ENCODE data around the gene TSR1.

TSR1 gene

GRCh38 chr17:2369551-2370210 lies 33.4 kb upstream of the TSR1 start:
- DNase-seq = no peak

GRCh38 chr17:2369039-2369438 lies 32.8 kb upstream of the TSR1 start:
- no peak for DNase-seq

GRCh38 chr17:2368359-2368758 lies 32.1 kb upstream of the TSR1 start:
- DNase-seq = no peak

DNA sequence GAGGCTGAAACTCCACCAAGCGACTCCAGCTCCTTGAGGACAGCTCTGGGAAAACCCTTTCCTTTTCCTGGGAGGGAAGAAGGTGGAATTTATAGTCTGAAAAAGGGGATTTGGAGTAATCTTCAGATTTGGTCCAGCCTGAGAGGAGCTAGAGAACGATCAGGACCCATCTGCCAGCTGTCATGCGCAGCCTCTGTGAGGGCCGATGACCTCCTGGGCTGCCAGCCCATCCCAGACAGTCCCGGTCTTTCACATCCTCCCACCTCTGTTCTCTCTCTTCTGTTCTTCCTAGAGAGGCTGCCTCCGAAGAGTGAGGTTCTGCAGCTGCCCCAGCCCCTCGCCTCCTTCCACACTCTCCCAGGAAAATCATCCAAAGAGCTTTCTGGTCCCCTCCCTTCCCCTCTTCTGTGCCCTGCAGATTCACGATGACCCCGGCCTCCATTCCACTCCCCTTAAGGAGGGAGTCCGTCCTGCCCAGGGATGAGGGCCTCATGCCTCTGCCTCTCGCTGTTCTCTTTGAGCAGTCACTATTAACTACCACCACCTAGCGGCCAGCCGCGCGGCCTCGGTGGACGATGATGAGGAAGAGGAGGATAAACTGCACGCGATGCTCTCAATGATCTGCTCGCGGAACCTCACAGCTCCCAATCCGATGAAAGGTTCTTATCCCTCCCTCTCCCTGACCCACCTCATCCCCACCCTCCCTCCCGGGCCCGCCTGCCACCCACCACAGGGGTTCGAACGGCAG lies 30.7 kb upstream of the TSR1 start:
- DNase-seq = peak in 4 of 58 donors; percentile 10 to 40 (median 28)

DNA sequence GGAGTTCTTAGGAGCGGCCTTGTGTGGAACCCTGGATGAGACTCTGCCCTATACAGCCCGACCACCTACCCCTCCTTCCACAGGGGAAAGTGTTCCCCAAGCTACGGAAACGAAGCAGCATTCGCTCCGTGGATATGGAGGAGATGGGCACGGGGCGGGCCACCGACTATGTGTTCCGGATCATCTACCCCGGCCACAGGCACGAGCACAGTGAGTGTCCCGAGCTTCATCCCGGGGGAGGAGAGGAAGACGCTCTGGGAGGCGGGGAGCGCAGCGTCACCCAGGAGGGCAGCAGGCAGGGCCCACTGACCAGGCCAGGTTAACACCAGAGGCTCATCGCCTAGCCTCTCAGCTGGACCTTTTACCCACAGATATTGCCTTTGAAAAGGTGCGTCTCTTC lies 28.9 kb upstream of the TSR1 start:
- no peak for DNase-seq

DNA sequence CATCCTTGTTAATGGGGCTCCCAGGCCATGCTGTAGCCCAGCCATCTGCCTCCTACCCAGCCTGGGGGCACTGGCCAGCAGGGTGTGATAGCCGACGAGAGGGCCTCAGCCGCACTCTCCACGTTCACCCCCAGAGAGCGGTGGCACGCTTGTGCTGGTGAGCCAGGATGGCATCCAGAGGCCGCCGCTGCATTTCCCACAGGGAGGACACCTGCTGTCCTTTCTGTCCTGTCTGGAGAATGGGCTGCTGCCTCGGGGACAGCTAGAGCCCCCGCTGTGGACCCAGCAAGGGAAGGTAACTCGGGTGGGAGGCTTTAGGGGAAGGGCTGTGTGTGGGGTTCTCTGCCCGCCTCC lies 28.5 kb upstream of the TSR1 start:
- no peak for DNase-seq

DNA sequence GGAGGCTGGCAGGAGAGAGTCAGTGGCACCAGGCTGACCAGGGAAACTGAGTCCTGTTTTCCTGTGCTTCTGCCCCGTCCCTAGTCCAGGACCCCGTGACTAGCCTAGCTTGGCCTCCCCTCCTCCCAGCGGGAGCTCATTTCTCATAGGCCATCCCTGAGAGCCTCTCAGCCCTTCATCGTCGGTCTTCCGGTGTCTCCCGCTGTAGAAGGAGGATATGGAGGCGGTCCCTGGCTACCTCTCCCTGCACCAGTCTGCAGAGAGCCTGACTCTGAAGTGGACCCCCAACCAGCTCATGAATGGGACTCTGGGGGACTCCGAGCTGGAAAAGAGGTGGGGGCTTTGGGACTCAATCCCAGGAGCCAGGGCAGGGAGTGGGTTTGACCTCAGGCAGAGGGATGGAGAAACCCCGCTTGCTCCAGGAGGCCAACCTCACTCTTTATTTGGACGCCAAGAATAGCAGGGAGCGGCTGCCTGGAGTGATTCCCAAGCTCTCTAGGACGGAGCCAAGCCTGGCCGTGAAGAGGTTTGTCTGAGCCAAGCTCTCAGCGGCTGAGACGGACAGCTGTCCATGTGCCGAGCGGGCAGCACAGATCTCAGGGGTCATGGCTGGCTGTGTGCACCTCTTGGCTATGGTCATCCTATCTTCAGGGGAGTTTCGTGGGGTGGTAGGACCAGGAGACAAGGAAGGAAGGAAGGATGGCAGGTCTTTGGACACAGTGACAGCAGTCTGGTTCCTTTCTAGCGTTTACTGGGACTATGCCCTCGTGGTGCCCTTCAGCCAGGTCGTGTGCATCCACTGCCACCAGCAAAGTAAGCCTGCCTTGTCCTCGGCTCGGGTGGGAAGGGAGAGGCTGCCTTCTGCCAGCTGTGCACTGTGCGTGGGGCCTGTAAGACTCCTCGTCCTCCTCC lies 27.9 kb upstream of the TSR1 start:
- peak in 23 of 58 donors; percentile 10 to 62 (median 26) for DNase-seq

DNA sequence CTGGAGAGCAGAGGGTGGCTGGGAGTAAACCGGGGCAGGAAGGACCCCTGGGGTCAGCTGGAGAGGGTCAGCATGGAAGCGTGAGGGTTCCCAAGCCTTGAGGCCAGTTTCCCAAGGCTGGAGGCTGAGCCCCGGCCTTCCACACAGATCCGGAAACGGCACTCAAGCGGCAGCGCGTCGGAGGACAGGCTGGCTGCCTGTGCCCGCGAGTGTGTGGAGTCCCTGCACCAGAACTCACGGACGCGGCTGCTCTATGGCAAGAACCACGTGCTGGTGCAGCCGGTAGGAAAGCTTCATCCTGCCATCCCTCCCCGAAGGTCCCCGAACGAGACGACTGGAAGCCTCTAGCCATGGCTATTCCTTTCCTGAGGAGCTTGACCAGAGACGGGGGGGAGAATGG lies 27.1 kb upstream of the TSR1 start:
- DNase-seq = no peak

DNA sequence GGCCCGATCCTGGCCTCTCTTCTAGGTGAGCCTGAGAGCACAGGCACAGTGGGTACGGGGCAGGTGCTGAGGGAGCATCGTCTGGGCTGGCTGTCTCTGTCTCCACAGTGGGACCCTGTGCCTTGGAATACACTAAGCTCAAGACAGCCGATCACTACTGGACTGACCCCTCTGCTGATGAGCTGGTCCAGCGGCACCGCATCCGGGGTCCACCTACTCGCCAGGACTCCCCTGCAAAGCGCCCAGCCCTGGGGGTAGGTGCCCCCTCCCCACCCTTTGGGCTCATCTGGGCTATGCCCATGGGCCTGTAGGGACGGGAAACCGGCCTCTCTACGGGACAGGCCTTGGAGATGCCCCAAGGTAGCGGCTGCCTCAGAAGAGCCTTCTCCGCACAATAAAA lies 26.6 kb upstream of the TSR1 start:
- DNase-seq = no peak

DNA sequence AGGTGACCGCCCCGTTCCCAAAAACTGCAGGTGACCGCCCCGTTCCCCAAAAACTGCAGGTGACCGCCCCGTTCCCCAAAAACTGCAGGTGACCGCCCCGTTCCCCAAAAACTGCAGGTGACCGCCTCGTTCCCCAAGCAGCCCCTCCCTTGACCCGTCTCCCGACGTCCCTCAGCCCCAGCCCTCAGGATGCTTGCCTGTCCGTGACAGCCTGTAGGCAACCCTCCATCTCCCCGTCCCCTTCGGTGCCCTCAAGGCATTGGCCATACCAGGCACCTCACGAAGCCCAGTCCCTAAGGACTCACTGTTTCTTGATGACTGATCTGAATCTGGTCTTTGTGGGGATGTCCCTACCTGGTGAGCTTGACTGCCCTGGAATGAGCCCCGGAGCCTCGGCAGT lies 26.2 kb upstream of the TSR1 start:
- no peak for DNase-seq

GRCh38 chr17:2362016-2362415 lies 25.8 kb upstream of the TSR1 start:
- no peak for DNase-seq

GRCh38 chr17:2361010-2361760 lies 24.9 kb upstream of the TSR1 start:
- DNase-seq = no peak

GRCh38 chr17:2357931-2358434 lies 21.7 kb upstream of the TSR1 start:
- DNase-seq = no peak

DNA sequence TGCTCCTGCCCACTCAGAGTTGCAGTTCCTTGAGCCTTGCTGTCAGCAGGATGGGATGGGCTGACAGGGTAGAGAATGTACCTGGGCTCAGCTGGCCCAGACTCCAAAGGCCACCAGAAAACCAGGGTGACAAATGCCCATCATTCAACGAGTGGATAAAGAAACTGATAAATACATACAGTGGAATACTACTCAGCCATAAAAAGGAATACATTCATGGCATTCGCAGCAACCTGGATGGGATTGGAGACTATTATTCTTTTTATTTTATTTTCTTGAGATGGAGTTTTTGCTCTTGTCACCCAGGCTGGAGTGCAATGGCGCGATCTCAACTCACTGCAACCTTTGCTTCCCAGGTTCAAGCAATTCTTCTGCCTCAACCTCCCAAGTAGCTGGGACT lies 21.0 kb upstream of the TSR1 start:
- no peak for DNase-seq

- no peak for DNase-seq
Measured at GRCh38 chr17:2354311-2354710, 18.1 kb upstream of the TSR1 start.

DNA sequence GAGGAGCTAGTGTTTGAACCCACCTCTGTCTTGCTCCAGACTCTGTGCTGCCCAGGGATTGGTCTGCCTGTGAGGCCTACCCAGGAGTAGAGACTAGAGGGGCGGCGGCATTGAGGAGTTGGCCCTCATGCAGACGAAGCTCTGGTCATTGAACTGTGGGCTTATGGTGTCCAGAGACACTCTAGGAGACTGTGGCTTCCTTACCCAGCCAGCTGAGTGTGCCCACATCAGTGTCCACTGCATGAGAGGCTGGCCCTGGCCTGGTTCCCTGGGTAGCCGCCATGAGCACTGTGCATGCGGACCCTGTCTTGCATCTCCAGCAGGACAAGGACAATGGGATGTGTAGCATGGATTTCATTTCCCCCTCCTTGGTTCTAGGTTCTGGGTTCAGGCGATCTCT lies 15.0 kb upstream of the TSR1 start:
- DNase-seq = no peak

DNA sequence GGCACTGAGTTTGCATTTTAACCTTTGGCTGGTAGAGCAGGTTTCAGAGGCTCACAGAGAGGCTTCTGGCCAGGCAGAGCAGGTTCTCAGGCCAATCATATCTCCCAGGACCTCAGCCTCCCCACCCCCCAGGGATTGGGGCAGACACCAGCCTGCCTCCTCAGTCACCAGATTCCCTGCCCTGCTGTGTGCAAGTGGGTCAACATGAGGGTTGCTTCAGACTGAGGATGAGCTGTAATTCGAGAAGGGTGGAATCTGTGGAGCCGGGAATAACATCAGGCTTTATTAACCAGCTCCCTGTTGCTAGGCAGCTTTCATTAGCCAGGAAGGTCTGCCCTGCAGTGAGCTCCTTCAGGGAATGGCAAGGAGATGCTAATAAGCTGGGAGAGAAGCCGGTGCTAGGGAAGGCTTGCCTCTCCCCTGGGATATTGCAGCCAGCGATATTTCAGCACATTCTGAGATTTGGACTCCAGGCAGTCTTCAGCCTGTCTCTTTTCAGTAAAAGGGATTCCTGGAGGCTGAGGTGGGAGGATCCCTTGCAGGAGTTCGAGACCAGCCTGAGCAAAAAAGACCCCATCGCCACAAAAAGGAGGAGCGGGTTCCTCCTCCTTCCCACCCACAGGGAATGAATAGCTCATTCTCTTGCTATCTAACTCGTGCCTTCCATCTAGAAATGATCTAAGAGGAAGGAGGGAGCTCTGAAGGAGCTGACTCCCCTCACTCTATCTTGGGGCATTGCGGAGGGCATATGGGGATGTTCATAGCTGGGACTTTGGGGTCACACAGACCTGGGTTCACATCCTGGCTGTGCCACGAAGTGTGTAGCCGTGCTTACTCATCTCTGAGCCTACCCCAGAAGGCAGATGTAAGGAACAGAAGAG lies 11.8 kb upstream of the TSR1 start:
- DNase-seq = peak in 40 of 58 donors; percentile 13 to 80 (median 42)

DNA sequence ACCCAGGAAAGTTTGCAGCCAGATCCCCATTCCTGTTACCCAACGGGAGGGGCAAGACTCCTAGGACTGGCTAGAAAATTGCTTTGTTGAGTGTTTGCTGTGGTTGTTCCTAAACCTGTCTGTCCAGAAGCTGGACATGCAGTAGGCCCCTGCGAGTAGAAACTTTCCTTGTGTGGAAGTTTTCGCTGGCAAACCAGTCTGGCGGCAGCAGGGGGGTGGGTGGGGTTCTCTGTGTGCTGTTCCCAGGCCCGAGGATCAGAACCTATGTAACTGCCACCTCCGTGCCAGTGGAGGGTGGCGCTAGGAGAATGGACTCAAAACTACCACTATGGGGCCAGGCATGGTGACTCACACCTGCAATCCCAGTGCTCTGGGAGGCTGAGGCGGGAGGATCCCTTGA lies 10.2 kb upstream of the TSR1 start:
- no peak for DNase-seq

- DNase-seq = peak in 1 of 58 donors; percentile 23
Measured at GRCh38 chr17:2344528-2344927, 8.3 kb upstream of the TSR1 start.

- no peak for DNase-seq
Measured at GRCh38 chr17:2343421-2343820, 7.2 kb upstream of the TSR1 start.
